ENCODE results near the gene DAPK2. TPM values are rescaled to one million over a fixed set of nuclear protein-coding genes. Genes with fewer than 3 reads are reported as not detected.
"Not testable (repeated sequence)": the region's sequence is repeated elsewhere in the genome, so short reads cannot be mapped to it uniquely, and the experiment has no call there.

Gene DAPK2
- polyA plus RNA-seq, 1 donor = 5.1 TPM

- no peak for DNase-seq
Observed at GRCh38 chr15:63971904-63972303, 74.4 kb downstream of the DAPK2 start.

DNA sequence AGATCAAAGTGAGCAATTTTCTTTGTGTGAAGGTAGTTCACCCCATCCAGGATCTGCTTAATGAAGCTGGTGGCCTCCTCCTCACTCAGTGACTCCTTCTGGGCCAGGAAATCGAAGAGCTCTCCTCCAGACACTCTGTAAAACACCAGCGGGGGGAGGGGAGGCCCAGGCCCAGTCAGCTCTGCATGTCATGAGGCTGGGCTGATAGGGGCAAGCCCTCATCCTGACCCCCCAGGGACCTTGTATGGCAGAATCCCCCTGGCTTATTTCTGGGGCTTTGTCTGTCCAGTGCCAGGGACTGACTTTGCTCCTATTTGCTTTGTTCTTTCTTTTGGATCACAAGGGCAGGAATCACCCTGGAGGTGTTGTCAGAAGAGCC, 74.9 kb downstream of the DAPK2 start:
- no peak for DNase-seq

DNA sequence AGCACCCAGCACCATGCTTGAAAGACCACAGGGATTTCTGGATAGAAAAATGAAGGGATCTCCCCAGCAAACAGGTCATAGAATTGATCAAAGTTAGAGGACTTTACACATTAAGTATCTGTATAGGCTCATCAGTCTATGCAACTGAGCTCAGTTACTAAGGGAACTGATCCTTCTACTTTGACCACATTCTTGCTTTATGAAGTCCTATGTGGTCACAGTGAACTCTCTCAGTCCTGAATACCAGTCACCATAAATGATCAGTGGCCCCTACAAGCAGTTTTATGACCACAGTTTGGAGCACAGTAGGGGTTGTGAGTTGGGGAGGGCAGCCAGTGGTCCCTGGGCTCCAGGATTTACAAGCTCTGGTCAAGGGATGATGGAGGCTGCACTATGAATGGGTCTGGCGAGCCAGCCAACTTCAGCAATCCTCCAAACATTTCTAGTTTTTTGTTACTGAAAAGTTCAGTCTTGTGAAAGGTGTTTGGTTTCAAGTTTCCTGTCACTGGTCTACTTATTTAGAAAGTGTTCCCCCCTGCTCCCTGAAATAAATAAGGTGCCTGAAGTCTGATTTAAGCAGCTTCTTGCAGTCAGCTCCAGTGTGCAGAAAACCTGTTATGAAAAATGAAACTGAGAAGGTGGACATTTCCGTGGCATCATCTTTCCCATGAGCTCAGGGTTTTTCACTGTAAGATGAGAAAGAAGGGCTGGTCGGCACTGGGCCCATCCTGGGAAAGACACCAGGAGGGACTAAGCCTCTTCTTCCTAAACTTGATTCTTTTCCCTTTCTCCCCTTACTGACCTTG, 75.5 kb downstream of the DAPK2 start:
- peak; percentile 43 for DNase-seq

- DNase-seq = no peak
Observed at GRCh38 chr15:63969652-63970421, 76.4 kb downstream of the DAPK2 start.

DNA sequence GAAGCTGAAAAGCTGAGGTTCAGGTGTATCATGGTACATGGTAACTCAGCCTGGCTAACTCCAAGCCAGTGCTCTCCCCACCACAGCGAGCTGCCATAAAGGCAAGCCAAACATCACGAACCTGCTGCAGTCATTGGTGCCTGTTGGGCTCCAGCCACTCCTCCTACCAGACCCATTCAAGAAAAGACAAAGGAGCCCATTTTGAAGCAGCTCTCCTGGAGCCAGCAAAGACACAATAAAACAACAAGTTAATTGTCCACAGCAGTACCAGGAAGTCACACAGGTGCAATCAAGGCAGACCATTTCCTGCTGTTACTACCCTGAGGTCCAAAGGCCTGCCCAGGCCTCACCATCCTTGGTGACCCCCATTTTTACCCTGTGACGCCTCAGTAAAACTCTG, 77.6 kb downstream of the DAPK2 start:
- DNase-seq = no peak

- no peak for DNase-seq
Observed at GRCh38 chr15:63968122-63968524, 78.2 kb downstream of the DAPK2 start.

- DNase-seq = no peak
Observed at GRCh38 chr15:63967616-63968015, 78.7 kb downstream of the DAPK2 start.

DNA sequence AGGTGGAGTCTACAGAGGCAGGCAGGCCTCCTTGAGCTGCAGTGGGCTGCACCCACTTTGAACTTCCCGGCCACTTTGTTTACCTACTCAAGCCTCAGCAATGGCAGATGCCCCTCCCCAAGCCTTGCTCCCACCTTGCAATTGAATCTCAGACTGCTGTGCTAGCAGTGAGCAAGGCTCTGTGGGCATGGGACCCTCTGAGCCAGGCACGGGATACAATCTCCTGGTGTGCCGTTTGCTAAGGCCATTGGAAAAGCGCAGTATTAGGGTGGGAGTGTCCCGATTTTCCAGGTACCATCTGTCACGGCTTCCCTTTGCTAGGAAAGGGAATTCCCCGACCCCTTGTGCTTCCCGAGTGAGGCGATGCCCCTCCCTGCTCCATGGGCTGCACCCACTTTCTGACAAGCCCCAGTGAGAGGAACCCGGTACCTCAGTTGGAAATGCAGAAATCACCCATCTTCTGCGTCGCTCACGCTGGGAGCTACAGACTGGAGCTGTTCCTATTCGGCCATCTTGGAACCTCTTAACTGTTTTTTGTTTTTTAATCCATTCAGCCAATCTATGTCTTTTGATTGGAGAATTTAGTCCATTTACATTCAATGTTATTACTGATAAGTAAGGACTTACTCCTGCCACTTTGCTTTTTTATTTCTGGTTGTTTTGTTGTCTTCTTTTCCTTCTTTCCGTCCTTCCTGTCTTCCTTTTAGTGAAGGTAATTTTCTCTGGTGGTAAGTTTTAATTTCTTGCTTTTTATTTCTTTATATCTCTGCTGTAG, 83.2 kb downstream of the DAPK2 start:
- not testable (repeated sequence) for DNase-seq

DNA sequence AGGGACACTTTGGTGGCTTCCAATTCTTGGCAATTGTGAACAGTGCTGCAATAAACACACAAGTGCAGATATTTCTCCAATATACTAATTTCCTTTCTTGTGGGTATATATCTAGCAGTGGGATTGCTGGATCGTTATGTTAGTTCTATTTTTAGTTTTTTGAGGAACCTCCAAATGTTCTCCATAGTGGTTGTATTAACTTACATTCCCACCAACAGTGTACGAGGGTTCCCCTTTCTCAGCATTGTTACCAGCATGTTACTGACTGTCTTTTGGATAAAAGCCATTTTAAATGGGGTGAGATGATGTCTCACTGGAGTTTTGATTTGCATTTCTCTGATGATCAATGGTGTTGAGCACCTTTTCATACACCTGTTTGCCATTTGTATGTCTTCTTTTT, 92.8 kb downstream of the DAPK2 start:
- DNase-seq = no peak

- DNase-seq = no peak
Observed at GRCh38 chr15:63950911-63951481, 95.3 kb downstream of the DAPK2 start.

DNA sequence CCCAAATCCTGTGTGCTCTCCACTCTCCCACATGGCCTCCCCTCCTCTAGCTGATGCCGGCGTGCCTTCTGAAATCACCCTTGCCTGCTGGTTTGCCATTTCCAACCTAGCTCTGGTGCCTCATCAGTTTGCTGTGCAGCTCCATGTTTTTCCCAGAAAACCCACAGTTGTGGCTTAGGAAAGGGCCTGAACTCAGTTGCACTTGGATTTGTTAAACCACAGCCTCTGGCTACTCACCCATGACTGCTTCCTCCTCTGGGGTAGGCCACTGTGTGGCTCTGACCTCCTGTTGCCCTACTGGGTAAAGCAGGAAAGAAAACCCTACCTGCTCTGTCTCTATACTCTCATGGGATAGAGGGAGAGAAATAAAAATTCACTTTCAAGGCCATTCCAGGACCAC, 97.3 kb downstream of the DAPK2 start:
- no peak for DNase-seq

GRCh38 chr15:63948436-63948835, 97.8 kb downstream of the DAPK2 start:
- no peak for DNase-seq

- DNase-seq = no peak
Observed at GRCh38 chr15:63947228-63947627, 99.1 kb downstream of the DAPK2 start.

- DNase-seq = no peak
Observed at GRCh38 chr15:63946524-63947065, 99.7 kb downstream of the DAPK2 start.

GRCh38 chr15:63945838-63946298, 100.4 kb downstream of the DAPK2 start:
- no peak for DNase-seq

DNA sequence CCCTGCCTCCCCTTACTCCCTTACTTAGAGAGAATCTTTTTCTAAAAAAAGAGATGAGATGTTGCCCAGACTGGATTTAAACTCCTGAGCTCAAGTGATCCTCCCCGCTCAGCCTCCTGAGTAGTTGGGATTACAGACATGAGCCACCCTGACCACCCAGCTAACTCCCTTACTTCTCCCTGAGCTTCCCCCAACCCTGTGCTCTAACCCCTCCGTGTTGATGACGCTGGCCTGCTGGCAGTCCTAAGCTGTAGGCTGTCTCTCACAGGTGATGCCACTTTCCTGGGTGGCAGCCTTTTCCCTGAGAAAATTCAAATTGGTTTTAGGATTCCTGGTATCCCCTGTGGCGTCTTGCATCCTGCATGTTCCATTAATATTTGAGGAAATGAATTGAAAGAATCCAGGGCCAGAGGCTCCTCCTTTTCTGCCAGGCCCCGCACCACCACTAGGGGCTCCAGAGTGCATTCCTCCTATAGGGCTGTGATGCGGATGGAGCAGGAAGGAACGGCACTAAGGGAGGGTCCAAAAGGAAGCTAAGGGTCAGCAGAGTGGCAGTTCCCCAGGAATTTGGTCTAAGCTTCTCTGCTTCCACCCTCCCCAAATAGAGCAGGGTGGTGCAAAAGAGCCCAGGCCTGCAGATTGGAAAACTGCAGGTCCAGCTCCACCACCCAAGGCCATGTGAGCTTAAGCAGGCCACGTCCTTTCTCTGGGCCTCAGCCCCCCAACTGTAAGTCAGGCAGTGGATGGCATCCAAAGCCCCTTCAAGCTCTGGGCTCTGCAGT, 101.1 kb downstream of the DAPK2 start:
- peak; percentile 42 for DNase-seq

DNA sequence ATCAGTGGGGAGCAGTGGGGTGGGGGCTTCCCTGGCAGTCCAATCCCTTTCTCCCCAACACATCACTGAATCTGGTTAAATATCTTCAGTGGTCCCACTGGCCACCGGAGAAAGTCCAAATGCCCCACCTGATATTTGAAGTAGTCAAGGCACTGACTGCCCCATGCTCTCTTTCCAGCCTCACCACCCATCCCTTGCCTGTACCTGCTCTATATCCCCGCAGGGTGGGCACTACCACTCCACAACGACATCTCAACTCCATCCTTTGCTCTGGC, 101.7 kb downstream of the DAPK2 start:
- no peak for DNase-seq

GRCh38 chr15:63943829-63944680, 102.2 kb downstream of the DAPK2 start:
- no peak for DNase-seq

DNA sequence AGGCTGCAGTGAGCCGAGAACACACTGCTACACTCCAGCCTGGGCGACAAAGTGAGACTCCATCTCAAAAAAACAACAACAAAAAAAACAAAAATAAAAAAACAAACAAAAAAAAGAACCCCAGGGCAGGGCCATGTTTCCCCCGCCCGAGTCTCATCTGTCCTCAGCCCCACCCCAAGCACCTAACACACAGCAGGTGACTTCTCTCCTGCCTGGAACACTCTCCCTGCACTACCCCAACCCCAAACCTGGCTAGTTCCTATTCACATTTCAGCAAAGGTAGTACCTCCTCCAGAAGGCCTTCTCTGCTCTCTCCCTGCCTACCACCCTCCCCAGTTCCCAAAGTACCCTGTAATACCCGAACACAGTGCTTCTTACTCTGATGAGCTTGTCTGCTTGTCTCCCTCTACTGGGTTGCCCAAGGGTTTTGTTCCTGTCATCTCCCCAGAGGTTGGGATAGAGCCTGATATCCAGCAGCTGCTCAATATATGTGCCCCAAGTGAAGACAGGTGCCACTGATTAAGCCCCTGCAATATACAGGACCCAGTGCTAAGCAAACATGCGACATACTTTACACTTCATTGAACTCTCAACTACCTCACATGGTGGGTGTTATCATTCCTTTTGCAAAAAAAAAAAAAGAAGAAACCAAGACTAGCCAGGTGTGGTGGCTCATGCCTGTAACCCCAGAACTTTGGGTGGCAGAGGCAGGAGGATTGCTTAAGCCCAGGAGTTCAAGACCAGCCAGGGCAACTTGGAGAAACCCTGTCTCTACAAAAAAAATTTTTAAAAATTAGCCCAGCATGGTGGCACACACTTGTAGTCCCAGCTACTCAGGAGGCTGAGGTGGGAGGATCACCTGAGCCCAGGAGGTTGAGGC, 103.6 kb downstream of the DAPK2 start:
- no peak for DNase-seq

Measured in hindlimb muscle (tissue), 1 donor.